ENCODE measurements around the gene IQGAP1.
"Not testable (repeated sequence)": the region's sequence is repeated elsewhere in the genome, so short reads cannot be mapped to it uniquely, and the experiment has no call there.

IQGAP1 gene

GRCh38 chr15:90379263-90379662, 8.8 kb upstream of the IQGAP1 start:
- no peak for DNase-seq

GRCh38 chr15:90381515-90381914, 6.5 kb upstream of the IQGAP1 start:
- DNase-seq, result no peak

- no peak for DNase-seq
Observed at GRCh38 chr15:90382320-90382719, 5.7 kb upstream of the IQGAP1 start.

GRCh38 chr15:90386221-90386620, 1.8 kb upstream of the IQGAP1 start:
- no peak for DNase-seq

GRCh38 chr15:90388462-90389380, 679 bp downstream of the IQGAP1 start:
- peak; percentile 61 to 64 for DNase-seq

- DNase-seq, result no peak
Observed at GRCh38 chr15:90389513-90389912, 1.5 kb downstream of the IQGAP1 start.

GRCh38 chr15:90393040-90393439, 5.0 kb downstream of the IQGAP1 start:
- DNase-seq, result no peak

GRCh38 chr15:90394074-90394473, 6.0 kb downstream of the IQGAP1 start:
- DNase-seq, result no peak

GRCh38 chr15:90394748-90395442, 6.9 kb downstream of the IQGAP1 start:
- no peak for DNase-seq

- no peak for DNase-seq
Observed at GRCh38 chr15:90396321-90396720, 8.3 kb downstream of the IQGAP1 start.

GRCh38 chr15:90400005-90400758, 12.1 kb downstream of the IQGAP1 start:
- no peak for DNase-seq

GRCh38 chr15:90400759-90401314, 12.8 kb downstream of the IQGAP1 start:
- DNase-seq, result peak; percentile 45 to 62

GRCh38 chr15:90401495-90401894, 13.5 kb downstream of the IQGAP1 start:
- no peak for DNase-seq

- DNase-seq, result no peak
Observed at GRCh38 chr15:90402223-90402622, 14.2 kb downstream of the IQGAP1 start.

- DNase-seq, result no peak
Observed at GRCh38 chr15:90402767-90403166, 14.7 kb downstream of the IQGAP1 start.

- DNase-seq, result no peak
Observed at GRCh38 chr15:90405055-90405607, 17.1 kb downstream of the IQGAP1 start.

- no peak for DNase-seq
Observed at GRCh38 chr15:90407336-90407735, 19.3 kb downstream of the IQGAP1 start.

GRCh38 chr15:90407871-90408317, 19.9 kb downstream of the IQGAP1 start:
- DNase-seq, result no peak

- DNase-seq, result no peak
Observed at GRCh38 chr15:90408657-90409056, 20.6 kb downstream of the IQGAP1 start.

- not testable (repeated sequence) for DNase-seq
Observed at GRCh38 chr15:90409587-90409986, 21.5 kb downstream of the IQGAP1 start.

GRCh38 chr15:90410316-90410715, 22.3 kb downstream of the IQGAP1 start:
- DNase-seq, result not testable (repeated sequence)

GRCh38 chr15:90411176-90411575, 23.1 kb downstream of the IQGAP1 start:
- DNase-seq, result no peak

Measured in stimulated activated CD4-positive, alpha-beta T cell treated with anti-CD3 and anti-CD28 coated beads, Interleukin-2, amount 100 ng/mL, for 24 hours (primary cell).